Measurements from ENCODE around the gene COL13A1.

Gene COL13A1

DNA sequence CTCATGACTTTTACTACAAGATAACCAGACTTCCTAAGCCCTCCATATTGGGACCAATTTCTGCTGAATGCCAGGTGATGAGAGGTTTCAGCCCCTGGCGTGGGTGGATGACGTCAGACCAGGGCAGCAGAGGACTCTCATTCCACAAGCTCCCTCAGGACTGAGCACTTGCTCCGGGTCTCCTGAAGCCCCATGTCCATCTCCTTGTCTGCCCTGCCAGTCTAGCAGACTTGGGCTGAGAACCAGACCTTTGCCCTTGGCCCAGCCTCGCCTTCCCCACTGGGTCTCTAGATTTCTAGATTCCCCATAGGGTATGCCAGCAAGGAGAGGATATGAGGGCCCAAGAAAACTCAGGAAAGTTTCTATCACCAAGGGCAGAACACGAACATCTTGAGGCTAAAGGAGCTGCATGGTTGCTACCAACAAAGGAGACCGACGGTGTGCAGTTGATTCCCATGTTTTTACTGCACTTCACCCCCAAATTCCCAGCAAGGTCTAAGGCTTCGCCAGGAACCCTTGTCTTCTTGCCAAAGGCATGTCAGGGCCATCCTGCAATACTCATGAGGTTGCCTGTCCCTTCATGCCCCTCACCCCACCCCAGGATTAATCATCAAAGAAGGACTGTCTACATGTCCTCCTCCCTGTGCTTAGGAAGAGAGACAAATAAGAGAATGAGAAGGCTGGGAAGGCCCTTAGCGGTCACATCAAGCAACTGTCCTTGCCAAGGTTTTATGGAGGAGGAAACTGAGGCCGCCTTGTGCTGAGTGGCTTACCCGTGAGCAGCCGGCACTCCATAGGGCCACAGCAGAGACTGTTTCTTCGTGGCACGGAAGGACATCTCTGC, 154.4 kb downstream of the COL13A1 start:
- no peak for DNase-seq

DNA sequence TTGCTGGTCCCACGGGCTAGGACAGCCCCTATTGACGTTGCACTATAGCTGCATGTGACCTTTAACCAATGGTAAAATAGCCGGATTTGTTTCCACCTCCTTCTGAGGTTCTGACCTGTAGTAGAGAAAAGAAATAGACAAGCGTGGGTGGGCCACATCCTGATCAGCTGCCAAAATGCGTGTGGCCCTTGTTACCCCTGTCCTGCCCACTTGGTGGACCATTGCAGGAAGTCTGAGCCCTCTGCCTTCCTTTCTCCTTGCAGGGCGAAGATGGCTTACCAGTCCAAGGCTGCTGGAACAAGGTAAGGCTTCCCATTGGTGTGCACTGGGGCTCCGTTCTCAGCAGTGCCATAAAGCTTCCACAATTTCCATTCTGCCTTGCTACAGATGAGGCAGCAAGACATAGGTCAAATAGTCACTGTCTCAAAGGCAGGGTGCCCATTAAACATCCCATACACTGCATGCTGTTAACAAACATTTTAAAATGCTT, 155.1 kb downstream of the COL13A1 start:
- DNase-seq: no peak

DNA sequence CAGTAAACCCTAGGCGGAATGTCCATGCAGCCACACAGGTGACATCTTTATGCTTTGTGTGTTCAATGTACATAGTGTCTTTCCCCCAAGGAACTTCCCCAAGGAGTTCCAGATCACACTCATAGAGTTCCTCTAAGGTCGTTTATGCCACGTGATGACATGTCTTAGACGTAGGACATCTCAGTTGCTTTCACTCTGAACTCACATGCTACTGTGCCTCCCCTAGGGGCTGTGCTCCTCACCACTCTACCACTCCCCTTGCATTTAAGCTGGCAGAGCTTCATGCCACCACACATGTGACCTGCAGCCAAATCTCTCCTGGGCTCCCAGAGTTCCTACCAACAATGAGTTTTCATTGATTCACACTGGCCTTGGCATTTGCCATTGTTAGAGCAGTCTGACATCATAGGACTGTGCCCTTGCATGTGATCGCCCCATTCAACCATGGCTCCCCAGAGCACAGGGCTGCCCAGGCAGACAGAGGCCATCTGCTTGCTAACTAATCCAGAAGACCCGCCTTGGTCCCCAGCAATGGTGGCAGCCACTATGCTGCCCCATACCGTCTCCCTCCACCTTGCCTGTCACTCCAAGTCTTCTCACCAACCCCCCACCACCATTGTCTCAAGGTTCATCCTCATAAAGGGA, 155.7 kb downstream of the COL13A1 start:
- no peak for DNase-seq

DNA sequence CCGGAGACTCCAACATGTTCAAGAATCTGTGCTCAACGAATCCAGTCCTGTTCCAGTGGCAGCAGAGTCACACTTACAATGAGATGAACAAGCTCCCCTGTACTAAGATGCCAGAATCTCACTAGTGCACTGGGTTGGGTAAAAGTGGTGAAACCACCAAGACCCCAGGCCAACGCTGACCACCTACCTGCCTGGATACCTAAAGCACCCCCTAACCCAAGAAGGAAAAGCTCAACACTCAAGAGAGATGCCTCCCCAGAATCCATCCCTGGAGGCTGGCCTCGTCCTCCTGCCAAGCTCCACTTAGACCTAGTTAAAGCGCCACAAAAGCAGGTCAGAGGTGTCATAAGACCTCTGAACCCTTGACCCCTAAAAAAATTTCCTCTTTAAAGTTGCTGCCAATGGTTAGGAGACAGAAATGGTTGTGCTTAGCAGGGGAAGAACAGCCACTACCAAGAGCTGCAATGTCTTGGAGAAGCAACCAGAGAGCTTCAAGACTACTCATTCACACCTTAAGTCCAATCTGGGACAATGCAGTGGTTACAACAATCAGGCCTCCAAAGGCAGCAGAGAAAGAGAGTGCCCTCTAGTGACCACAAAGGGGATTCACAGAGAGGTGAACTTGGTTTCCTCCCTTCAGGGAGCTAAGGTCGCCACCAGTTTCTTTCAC, 156.3 kb downstream of the COL13A1 start:
- DNase-seq: peak; percentile 42 to 56

DNA sequence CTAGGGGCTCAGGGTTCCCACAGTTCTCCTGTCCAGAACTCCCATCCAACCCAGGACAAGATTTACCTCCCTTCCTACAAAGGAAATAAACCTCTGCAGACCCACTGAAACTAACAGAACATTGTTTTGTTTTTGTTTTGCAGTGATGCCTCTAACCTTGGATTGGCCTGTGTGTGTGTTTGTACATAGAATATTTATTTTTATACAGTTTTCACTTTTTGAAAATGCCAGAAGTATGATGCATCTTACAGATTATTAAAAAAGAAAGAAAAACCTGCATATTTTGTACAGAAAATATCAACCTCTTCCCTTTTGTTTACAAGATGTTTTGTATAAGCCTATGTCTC, 156.8 kb downstream of the COL13A1 start:
- no peak for DNase-seq

DNA sequence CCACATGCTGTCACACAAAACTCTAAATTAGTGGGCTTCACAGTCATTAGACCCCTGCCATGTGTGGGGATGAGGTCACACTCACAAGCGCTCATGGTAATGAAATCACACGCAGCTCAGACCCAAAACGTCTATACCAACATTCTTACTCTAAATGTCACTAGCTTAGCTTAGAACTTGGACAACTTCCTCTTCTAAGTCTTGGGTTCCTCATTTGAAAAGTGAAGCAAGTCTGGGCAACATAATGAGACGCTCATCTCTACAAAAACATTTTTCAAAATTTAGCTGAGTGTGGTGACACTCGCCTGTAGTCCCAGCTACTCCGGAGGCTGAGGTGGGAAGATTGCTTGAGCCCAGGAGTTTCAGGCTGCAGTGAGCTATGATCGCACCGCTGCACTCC, 158.2 kb downstream of the COL13A1 start:
- DNase-seq: peak; percentile 77 to 87

DNA sequence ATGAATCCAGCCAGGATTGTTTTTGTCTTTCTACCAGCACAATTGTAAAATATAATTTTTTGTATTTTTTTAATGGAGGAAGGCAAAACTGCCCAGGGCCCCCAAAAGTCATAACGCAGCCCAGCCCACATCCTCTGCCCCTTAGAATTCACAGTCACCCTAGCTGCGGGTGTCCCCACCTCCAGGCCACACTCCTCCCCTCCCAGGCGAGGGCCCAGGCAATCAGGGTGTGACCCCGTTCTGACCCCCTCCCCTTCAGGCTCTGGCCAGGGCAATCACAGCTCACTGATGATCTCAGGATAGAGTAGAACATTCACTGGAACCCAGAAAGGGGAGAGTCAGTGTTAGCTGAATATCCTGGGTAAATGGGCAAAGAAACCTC, 158.9 kb downstream of the COL13A1 start:
- no peak for DNase-seq

DNA sequence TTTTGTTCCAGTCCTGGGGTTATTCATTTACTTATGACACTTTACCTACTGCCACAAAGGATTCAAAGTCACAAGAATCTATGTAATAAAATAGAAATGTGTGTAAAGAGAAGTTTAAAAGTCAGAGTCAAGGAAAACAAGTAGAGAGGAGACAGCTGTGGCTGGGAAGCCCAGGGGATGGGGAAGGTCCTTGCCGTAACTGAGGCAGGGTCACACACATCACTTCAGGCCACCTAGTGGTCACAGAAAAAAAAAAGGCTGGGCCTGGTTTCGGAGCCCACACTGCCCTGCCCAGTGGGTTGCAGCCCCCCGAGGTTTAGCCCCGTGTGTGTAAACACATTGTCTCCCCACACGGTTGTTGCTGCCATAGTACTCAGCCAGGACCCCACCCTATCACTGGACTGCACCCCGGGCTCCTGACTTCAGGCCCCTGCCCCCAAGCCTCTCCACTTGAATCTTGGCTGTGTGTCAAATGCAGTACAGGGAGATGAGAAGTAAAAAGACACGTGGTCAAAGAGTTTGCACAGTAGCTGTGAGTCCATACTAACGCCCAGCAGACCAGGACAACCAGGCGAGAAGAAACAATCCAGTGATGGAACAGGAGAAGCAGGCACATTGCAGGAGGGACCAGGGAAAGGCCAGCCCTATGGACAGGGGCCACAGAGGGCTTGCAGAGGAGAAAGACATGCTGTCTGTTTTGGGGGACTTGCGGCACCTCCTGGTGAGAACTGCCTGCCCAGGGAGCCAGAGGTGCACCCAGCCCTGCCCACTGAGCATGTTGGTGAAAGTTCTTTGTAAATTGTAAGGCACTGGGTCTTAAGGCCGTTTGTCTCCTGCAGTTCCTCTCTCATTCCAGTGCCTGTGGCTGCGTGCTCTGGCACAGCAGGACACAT, 159.5 kb downstream of the COL13A1 start:
- no peak for DNase-seq

DNA sequence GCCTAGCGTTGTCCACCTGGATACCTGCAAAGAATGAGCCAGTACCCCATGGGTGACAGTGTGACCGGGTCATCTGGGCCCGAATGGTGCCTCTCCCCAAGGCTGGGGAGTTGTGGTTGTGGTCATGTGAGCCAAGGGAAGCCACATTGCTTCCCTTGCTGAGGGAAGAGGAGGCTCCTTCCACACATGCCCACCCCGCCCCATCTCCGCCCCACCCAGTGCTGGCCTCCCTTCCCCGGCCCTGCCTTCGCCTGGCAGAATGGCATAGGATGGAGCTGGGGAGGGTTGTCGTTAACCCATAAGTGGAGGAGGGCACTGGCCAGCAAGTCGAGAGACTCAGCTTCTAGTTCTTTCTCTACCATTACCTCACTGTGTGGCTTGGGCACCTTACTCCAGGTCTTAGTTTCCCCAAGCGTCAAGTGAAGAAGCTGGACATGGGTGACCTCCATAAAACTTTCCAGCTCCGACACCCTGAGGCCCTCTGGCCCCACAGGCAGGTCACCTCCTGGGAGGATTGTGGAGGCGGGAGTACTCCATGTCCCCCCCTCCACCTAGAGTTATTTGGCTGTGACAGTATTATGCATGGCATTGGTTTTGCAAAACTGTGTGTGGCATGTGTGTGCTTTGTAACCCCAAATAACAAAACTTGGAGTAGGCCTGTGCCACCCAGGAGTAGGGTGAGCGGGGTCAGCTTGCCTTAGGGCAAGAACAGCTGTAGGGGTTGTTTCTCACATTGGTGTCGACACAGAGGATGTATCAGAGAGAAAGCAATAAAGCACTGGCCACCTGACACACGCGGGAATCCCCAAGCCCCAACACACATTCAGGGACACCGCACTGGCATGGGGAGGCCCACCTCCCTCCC, 160.4 kb downstream of the COL13A1 start:
- no peak for DNase-seq

DNA sequence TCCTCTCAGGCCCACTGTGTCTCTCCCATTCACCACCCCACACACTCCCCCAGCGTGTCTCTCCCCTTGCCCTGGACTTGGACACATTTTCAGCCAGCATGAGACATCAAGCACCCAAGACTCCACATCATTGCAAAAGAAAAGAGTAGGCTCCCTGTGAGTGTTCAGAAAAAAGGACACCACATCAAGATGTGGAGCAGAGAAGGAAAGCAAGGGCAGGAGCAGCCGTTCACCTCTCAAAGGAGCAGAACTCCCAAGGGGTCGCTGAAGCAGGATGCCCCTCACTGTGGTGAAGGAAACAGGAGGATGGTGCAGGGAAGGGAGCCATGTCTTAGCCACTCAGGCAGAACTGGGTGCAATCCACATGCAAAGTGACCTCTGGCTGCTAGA, 161.0 kb downstream of the COL13A1 start:
- DNase-seq: no peak

DNA sequence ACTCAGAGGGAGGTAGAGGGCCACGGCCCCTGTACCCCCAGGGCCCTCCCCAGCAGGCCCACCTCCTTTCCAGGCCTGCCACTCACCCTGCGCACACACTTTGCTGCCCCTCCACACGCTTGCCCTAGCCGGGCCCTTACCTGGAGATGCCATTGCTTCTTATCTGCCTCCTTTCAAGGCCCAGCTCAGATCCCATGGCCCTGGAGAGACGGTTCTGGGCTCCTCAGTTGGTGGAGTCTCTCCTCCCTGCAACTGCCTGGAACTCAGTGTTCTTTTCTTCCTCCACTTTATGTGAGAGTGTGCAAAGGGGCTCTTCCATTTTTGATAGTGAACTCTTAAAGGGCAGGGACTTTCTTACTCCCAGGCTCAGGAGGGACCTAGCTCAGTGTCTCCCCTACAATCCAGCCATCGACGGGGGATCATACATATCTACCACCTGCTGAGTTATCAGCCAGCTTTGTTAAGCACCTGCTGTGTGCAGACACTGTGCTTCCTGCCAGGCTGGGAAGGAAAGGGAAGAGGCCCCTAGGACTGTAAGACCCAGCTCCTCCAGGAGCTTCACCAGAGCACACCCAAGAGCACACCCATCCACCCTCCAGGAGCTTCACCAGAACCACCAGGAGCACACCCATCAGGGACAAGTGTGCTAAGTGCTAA, 161.6 kb downstream of the COL13A1 start:
- DNase-seq: no peak

DNA sequence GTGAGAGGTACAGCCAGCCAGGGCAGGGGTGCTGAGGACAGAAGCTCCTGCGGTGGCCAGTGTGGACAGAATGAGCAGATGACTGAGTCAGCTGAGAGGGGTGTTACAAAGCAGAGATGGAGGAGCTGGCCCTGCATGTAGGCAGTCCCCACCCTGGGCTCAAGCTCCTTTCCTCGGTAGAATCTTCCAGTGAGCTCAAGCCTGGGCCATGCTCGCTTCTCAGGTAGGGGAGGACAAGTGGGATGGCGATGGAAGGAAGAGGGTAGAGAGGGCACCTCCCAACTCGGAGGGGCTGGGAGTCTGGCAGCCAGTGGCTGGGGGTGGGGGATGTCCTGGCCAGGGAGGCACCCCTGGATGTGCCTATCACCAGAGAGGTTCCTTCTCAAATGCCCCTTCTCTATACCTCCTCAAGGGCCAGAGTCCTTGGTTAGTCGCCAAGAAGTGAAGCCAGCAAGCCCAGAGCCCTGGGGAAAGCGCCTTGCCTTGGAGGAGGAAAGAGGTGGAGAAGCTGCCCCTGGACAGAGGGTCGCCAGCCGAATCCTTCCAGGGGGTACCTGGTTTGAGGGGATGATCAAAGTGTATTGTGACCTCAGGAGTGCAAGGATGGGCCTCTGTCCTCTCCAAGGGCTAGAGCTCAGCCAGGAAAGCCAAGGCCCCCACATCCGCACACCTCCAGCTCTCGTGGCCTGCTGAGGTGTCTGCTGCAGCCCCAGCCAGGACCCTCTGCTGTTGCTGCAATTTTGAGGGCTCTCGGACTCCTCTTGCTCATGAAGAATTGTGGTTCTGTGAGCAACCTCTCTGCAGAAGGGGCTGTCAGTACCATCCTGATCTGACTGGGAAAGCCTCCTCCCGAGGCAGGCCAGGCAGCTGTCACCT, 162.4 kb downstream of the COL13A1 start:
- DNase-seq: no peak

DNA sequence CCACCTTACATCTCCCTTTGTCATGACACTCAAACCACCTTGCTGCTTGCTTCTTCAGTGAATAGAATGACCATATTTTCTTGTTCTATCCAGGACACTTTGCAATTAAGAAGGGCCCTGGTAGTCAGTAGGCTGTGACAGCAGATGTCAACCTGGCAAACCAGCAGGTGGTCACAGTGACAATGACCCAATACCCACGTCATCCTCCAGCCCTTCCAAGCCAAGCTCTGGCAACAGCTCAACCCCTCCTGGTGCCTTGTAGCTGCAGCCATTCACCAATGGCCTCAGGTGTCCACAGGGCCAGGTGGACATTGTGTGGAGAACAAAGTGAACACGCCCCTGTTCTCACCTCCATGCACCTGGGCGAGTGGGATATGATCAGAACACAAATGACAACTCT, 163.4 kb downstream of the COL13A1 start:
- no peak for DNase-seq

DNA sequence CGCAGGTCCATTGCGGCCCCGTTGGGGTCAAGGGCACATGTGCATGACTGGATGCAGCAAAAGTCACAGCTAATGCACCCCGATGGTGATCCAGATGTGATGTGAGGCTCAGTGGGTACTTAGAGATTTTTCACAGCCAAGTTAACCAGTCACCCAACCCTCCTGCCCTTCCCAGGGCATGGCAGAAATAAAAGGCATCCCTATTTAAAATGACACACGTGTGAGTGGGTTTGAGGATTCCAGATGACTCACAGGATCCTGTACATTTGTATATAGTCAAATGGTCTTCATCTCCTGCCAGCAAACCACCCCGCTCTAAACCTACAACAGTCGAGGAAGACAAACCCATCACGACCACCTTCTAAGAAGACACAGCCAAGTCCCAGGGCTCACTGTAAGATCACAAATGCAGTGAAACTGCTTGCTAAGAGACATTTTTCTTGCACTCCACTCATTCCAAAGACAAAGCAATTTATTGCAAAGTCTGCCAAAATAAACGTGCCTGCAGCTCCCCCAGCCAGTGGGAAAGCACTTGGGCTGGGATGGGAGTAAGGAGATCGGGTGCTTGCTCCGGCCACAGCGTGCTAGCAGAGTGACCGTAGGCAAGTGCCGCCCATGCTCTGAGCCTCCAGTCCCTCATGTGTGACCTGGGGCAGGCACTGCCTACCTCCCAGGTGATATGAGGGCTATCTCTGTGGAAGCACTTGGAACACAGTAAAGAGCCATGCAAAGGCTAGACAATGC, 164.4 kb downstream of the COL13A1 start:
- no peak for DNase-seq

DNA sequence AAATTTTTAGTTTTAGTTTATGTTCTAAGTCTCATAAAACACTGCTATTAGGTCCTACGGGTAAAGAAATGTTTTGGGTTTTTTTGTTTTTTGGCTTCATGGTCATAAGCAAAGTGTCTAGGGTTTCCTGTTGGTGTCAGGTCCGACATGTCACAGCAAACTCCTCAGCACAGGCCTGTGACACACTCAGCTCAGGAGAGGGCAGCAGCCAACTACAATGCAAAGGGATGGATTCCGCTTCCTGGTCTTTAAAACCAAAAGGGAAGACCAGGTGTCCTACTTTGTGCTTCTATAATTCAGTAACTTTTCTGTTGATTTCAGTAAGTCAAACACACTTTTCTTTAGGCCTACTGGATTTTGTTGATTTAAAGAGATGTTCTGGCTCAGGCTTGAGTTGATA, 167.1 kb downstream of the COL13A1 start:
- DNase-seq: no peak

DNA sequence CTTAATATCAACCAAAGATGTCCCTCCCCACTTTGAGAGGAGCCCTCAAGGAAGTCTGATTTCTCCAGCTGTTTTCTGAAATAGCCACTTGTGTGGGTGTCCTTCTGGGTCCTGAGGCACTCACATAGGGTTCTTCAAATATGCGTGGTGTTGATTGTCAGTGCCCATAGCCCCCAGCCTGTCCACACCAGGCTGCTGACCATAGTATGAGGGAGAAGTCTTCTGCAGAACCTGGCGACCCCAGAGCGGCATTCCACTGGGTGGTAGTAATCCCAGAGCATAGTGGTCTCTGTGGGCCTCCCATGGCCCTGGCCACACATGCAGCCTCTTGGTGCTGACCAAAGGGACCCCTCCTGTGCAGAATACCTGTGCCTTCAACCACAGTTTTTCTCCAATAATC, 168.3 kb downstream of the COL13A1 start:
- no peak for DNase-seq

DNA sequence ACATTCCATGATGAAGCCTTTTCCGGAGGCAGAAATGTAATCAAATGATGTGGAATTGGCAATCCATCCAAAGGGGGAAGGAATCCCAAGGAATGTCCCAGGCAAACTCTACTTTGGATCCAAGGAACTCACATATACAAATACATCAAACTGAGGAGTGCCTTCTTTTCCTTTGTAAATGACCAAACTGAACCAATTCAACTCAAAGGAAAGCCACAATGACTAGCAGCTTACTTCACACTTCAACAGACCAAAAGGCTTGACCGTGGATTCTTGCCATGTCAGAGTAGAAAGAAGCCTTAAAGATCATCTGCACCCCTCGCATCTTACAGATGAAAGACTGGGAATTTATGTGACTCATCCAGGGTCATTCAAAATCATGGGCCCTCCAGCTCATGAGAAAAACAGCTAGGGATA, 171.3 kb downstream of the COL13A1 start:
- DNase-seq: no peak

DNA sequence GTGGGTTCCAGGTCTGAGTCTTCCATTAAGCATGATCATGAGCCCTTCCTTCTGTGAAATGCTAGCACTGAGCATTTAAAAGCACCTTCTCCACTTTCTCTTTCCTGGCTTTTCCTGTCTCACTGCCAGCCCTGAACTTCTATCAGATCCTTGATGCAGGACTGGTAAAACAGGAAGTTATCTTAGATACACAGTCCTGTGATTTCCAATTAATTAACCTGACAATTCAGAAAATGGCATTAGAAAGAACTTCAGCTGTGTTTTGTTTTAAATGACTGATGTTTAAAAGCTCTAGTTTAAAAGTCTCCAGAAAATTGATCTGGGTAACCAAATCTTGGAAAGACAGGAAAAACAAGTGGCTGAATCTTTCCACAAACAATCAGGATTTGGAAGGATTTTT, 172.0 kb downstream of the COL13A1 start:
- DNase-seq: no peak

DNA sequence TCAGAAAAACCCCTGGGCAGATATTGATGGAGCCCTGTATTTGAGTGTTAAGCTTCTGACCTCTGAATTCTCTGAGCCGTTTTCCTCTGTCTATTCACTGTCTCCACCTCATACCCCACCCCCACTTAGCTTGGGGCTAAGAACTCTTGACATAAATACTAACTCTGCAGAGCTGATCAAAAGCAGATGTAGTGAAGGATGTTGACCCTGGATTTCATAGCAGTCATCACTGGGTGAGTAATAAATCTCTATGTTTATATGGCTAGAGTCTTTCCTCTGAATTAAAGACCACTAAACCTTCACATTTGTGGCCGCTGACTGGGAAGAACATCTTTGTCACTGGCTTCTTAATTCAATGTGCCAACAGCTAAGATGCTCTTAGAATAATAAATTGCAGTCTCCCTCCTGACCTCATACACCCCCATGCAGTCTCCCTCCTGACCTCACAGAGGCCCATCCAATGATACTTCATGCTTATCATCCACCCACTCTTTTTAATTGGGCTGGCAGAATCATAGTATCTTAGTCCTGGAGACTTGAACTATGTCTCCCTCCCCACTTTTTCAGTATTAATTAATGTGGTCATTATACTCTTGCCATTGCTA, 172.9 kb downstream of the COL13A1 start:
- no peak for DNase-seq
